SU-DHL-6 (cell line): ENCODE data around the gene RNF135.
"Not testable (repeated sequence)": the region's sequence is repeated elsewhere in the genome, so short reads cannot be mapped to it uniquely, and the experiment has no call there.

ENCODE experiments used
- H2AFZ ChIP-seq: fragments of 200-600 bp; sonication (generic); 2 replicates; pipeline ENCODE4 v1.6.1; 2014; ENCODE audit warnings: low read depth, mild to moderate bottlenecking, moderate library complexity, mixed read lengths, antibody characterized with exemption, low read length; ENCODE audit not compliant: severe bottlenecking
- H3F3A ChIP-seq: fragments of 200-600 bp; shearing (Covaris generic); 2 replicates; pipeline ENCODE4 v1.6.0; 2016; ENCODE audit warnings: antibody characterized with exemption, mild to moderate bottlenecking; ENCODE audit not compliant: insufficient read depth
- H3K27ac ChIP-seq: fragments of 200-600 bp; sonication (generic); 2 replicates; pipeline ENCODE4 v1.5.1; 2016; ENCODE audit warnings: low read depth, mild to moderate bottlenecking, low read length, moderate library complexity, mixed read lengths
- H3K27me3 ChIP-seq: fragments of 200-600 bp; sonication (generic), shearing (Covaris generic); 2 replicates; pipeline ENCODE4 v1.6.0; 2014; ENCODE audit warnings: mild to moderate bottlenecking, low read length
- H3K36me3 ChIP-seq: fragments of 200-600 bp; sonication (generic); 2 replicates; pipeline ENCODE4 v1.6.1; 2014; ENCODE audit warnings: mild to moderate bottlenecking, low read length, mixed read lengths
- H3K4me2 ChIP-seq: fragments of 300-600, 200-600 bp; shearing (Covaris generic), sonication (generic); 2 replicates; pipeline ENCODE4 v1.6.0; 2014; ENCODE audit warnings: low read length, low read depth, mild to moderate bottlenecking; ENCODE audit not compliant: poor library complexity, severe bottlenecking
- H3K4me3 ChIP-seq: fragments of 200-600 bp; sonication (generic); 2 replicates; pipeline ENCODE4 v1.5.1; 2014; ENCODE audit warnings: antibody characterized with exemption, low read length, mild to moderate bottlenecking, mixed read lengths; ENCODE audit not compliant: insufficient read depth, poor library complexity, severe bottlenecking
- H3K79me2 ChIP-seq: fragments of 200-600 bp; sonication (generic); 2 replicates; pipeline ENCODE4 v1.6.1; 2014; ENCODE audit warnings: mild to moderate bottlenecking, low read length, moderate library complexity; ENCODE audit not compliant: insufficient read depth
- H3K9ac ChIP-seq: fragments of 200-600 bp; sonication (generic); 2 replicates; pipeline ENCODE4 v1.7.0; 2014; ENCODE audit warnings: mild to moderate bottlenecking, low read length
- H3K9me2 ChIP-seq: fragments of 200-600 bp; sonication (generic); replicated peaks from 2 replicates; pipeline ENCODE4 v1.6.1; 2014; ENCODE audit warnings: low read length; ENCODE audit not compliant: insufficient read depth
- H3K9me3 ChIP-seq: fragments of 200-600 bp; sonication (generic); 2 replicates; pipeline ENCODE4 v1.6.1; 2014; ENCODE audit warnings: low read length, mixed read lengths; ENCODE audit not compliant: insufficient read depth
- H4K20me1 ChIP-seq: fragments of 200-600 bp; sonication (generic); 2 replicates; pipeline ENCODE4 v1.6.1; 2014; ENCODE audit warnings: low read depth, mild to moderate bottlenecking, antibody characterized with exemption, low read length, moderate library complexity, mixed read lengths
- EZH2phosphoT487 ChIP-seq: fragments of 200-600 bp; sonication (generic), shearing (Covaris generic); conservative IDR thresholded peaks from 2 replicates; pipeline ENCODE4 v1.6.1; 2018; ENCODE audit warnings: mild to moderate bottlenecking, antibody characterized with exemption, low read length, moderate library complexity, mixed read lengths
- TF ChIP-seq, protein P1 (sequence below): fragments of 200-600 bp; sonication (generic); IDR thresholded peaks from one replicate; pipeline ENCODE4 v1.5.1; 2017; ENCODE audit warnings: antibody characterized with exemption, mild to moderate bottlenecking, low read length, moderate library complexity; ENCODE audit not compliant: insufficient read depth, poor library complexity, severe bottlenecking

RNF135 gene

DNA sequence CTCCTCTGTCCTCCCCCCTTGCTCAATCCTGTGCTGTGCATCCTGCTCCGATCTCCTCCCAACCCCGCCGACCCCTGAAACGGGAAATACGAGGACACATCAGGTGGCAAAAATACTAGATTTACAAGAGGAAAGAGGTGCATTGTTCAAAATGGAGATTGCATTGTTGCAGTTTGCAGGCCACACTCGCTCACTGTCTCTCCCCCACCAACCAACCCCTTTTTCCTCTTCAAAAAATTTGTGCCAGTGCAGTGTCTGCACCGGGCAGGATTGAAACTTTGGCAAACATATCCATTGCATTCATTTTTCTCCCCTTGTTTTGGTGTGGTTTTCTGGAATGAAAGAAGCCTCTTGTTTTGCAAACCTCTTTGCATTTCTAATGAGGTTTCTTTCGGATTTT, 61.0 kb downstream of the RNF135 start:
- H3K36me3 ChIP-seq = 0 out of 2 replicates have a peak, but pooled peaks cover 2% of the 10 kb centered on the region
- H3K9ac ChIP-seq = no peak overlapping the region

DNA sequence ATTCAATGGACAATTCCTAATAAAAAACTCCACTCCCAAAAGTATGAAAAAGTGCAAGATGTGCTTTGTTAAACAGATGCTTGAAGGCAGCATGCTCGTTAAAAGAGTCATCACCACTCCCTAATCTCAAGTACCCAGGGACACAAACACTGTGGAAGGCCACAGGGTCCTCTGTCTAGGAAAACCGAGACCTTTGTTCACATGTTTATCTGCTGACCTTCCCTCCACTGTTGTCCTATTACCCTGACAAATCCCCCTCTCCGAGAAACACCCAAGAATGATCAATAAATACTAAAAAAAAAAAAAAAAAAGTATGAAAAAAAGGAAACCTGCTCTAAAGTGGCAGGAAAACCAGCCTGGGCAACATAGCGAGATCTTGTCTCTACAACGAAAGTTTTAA, 64.8 kb downstream of the RNF135 start:
- H3K4me3 ChIP-seq, H3K79me2 ChIP-seq, H3F3A ChIP-seq, H3K27me3 ChIP-seq, H3K36me3 ChIP-seq, H3K9ac ChIP-seq, H3K9me3 ChIP-seq, H4K20me1 ChIP-seq, H3K9me2 ChIP-seq, H2AFZ ChIP-seq, H3K4me2 ChIP-seq, H3K27ac ChIP-seq: not testable (repeated sequence)

More for the DNA sequence above, 61.0 kb downstream of the RNF135 start:
- Histone ChIP-seq H4K20me1 (no peaks in the 10 kb centered on the region), H3F3A (no peaks in the 10 kb centered on the region), H3K4me2 (no peak overlapping the region), H3K27ac (no peak overlapping the region), H3K27me3 (no peaks in the 10 kb centered on the region), H2AFZ (no peak overlapping the region), H3K79me2 (no peaks in the 10 kb centered on the region), H3K4me3 (no peak overlapping the region), H3K9me2 (no peaks in the 10 kb centered on the region), H3K9me3 (no peaks in the 10 kb centered on the region)
- TF ChIP-seq, protein P1, sequence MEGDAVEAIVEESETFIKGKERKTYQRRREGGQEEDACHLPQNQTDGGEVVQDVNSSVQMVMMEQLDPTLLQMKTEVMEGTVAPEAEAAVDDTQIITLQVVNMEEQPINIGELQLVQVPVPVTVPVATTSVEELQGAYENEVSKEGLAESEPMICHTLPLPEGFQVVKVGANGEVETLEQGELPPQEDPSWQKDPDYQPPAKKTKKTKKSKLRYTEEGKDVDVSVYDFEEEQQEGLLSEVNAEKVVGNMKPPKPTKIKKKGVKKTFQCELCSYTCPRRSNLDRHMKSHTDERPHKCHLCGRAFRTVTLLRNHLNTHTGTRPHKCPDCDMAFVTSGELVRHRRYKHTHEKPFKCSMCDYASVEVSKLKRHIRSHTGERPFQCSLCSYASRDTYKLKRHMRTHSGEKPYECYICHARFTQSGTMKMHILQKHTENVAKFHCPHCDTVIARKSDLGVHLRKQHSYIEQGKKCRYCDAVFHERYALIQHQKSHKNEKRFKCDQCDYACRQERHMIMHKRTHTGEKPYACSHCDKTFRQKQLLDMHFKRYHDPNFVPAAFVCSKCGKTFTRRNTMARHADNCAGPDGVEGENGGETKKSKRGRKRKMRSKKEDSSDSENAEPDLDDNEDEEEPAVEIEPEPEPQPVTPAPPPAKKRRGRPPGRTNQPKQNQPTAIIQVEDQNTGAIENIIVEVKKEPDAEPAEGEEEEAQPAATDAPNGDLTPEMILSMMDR = no peak
- TF ChIP-seq EZH2phosphoT487 = no peak

GRCh38 chr17:31040837-31041236, 70.0 kb downstream of the RNF135 start:
- H3K27me3 ChIP-seq, H3K9ac ChIP-seq, H3K9me3 ChIP-seq, H2AFZ ChIP-seq, H4K20me1 ChIP-seq, H3K27ac ChIP-seq, H3K36me3 ChIP-seq, H3K79me2 ChIP-seq, H3K4me3 ChIP-seq, H3K4me2 ChIP-seq, H3F3A ChIP-seq, H3K9me2 ChIP-seq: not testable (repeated sequence)

DNA sequence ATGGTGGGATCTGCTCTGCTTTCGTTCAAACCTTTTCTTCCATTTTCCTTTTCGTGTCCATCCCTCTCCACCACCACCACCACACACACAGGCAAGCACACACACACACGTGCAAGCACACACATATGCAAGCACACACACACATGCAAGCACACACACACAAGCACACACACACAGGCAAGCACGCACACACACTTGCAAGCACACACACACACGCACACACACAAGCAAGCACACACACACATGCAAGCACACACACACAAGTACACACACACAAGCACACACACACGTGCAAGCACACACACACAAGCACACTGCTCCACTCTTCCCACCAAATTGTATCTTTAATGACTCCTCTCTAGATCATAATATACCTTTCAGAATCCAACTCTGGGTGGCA, 71.5 kb downstream of the RNF135 start:
- H2AFZ ChIP-seq, H3F3A ChIP-seq, H3K9me3 ChIP-seq, H3K79me2 ChIP-seq, H3K9ac ChIP-seq, H3K4me3 ChIP-seq, H4K20me1 ChIP-seq, H3K4me2 ChIP-seq, H3K9me2 ChIP-seq, H3K27me3 ChIP-seq, H3K27ac ChIP-seq, H3K36me3 ChIP-seq: not testable (repeated sequence)

DNA sequence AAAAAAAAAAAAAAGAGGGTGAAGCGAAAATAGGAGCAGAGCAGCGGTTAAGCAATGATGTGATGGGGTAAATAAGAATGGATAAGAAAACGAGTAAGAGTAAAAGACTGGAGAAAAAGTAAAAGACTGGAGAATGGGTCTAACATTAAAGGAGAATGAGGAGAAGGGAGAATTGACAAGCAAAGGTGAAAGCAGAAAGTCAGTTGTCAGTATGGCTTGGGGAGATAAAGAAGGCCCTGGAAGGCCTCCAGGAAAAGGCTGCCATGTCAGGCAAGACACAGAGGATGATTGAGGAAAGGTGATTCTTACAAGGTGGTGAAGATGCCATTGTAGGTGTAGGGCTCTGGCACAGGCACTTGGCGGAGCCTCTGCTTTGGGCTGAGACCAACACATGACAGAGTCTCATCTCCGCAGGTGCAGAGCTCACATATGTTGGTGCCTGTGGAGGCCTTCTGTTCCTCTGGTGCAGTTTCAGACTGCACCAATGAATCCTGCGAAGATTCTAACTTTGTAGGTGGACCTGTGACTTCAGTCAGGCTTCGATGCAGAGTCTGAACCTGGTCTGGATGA, 76.1 kb downstream of the RNF135 start:
- not testable (repeated sequence) for H3K27ac ChIP-seq, H3F3A ChIP-seq

More for the DNA sequence above, 76.1 kb downstream of the RNF135 start:
- H3K27me3 ChIP-seq, H3K9me3 ChIP-seq, H3K9me2 ChIP-seq, H3K9ac ChIP-seq, H4K20me1 ChIP-seq, H3K4me3 ChIP-seq, H3K79me2 ChIP-seq, H3K4me2 ChIP-seq, H3K36me3 ChIP-seq, H2AFZ ChIP-seq: not testable (repeated sequence)
